Tibial nerve (tissue), 4 donors: Measurements from ENCODE around the gene TNFAIP2. TPM values are rescaled to one million over a fixed set of nuclear protein-coding genes. Genes with fewer than 3 reads are reported as not detected.
A peak's percentile ranks its signal among the peaks of the same experiment; 100 is the strongest.

Experiments
- DNase-seq, 2 donors: peaks; one replicate each; pipeline ENCODE4 v3.0.0-alpha.2; 2019; ENCODE audit warnings: low spot score in 2 of 2
- H3K27ac ChIP-seq, 4 donors: fragments of 200-600 bp; sonication (generic) in 3 of 4; one replicate each; pipeline ENCODE4 v1.5.1; 2017 to 2019; ENCODE audit warnings: mild to moderate bottlenecking in 1 of 4
- H3K27me3 ChIP-seq, 2 donors: fragments of 200-600 bp; sonication (generic) in 1 of 2; one replicate each; pipeline versions ENCODE4 v1.5.1 to v1.6.0; 2017 to 2019
- H3K36me3 ChIP-seq, 3 donors: fragments of 200-600 bp; sonication (generic); one replicate each; pipeline ENCODE4 v1.5.1; 2018 to 2019
- H3K4me1 ChIP-seq, 4 donors: fragments of 200-600 bp; sonication (generic) in 3 of 4; one replicate each; pipeline ENCODE4 v1.5.1; 2017 to 2019
- H3K4me3 ChIP-seq, 4 donors: fragments of 200-600 bp; sonication (generic) in 3 of 4; one replicate each; pipeline ENCODE4 v1.5.1; 2017 to 2019; ENCODE audit warnings: mild to moderate bottlenecking in 1 of 4, moderate library complexity in 1 of 4
- H3K9me3 ChIP-seq, 4 donors: fragments of 200-600 bp; sonication (generic) in 3 of 4; one replicate each; pipeline ENCODE4 v1.5.1; 2017 to 2019
- EP300 ChIP-seq, 2 donors: sonication (generic); formaldehyde crosslinking; IDR thresholded peaks; one replicate each; pipeline ENCODE4 v1.6.1; 2017; ENCODE audit warnings: antibody characterized with exemption in 2 of 2, mild to moderate bottlenecking in 1 of 2
- POLR2A ChIP-seq, 2 donors: fragments of 450-650 bp; IDR thresholded peaks; one replicate each; pipeline ENCODE4 v1.6.1; 2017; ENCODE audit warnings: antibody characterized with exemption in 2 of 2, mild to moderate bottlenecking in 2 of 2, moderate library complexity in 2 of 2
- WGBS, 2 donors: methylation state at CpG; one replicate each; pipeline ENCODE4 v1.1.5; 2018; 5-methylcytosine and 5-hydroxymethylcytosine counted together
- total RNA-seq, 4 donors: library from RNA; depleted of rRNA; stranded (reverse); fragments of >200 nt; gene quantifications; one replicate each; pipeline ENCODE4 v1.1.0, GENCODE V29; 2016
- TF ChIP-seq, protein P1 (sequence below), 5 experiments: fragments of 200-600 bp in 3 of 5; fragments of 450-650 bp in 2 of 5; sonication (generic) in 3 of 5; IDR thresholded peaks; one replicate each; pipeline ENCODE4 v1.5.1; 2016 to 2019; ENCODE audit warnings: antibody characterized with exemption in 5 of 5, mild to moderate bottlenecking in 3 of 5, moderate library complexity in 2 of 5

The TNFAIP2 gene
- total RNA-seq, 4 donors from 2014 or later, result 42.9 to 49.4 (median 47.8) TPM

DNA sequence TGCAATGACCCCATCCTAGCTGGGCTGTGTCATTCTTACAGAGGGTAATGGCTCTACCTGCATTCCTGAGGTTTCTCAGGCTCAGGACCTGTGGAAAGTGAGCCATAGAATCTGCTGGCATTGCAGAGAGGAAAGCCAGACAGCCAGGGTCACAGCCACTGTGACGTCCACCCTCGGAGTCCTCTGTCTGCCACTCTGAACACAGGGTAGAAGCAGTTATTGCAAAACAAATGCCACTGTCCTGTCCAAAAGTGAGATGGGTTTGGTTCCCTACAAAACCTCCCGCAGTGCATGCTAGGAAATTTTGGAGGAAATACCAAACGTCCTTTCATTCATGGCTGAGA, 37.8 kb downstream of the TNFAIP2 start:
- TF ChIP-seq, protein P1, sequence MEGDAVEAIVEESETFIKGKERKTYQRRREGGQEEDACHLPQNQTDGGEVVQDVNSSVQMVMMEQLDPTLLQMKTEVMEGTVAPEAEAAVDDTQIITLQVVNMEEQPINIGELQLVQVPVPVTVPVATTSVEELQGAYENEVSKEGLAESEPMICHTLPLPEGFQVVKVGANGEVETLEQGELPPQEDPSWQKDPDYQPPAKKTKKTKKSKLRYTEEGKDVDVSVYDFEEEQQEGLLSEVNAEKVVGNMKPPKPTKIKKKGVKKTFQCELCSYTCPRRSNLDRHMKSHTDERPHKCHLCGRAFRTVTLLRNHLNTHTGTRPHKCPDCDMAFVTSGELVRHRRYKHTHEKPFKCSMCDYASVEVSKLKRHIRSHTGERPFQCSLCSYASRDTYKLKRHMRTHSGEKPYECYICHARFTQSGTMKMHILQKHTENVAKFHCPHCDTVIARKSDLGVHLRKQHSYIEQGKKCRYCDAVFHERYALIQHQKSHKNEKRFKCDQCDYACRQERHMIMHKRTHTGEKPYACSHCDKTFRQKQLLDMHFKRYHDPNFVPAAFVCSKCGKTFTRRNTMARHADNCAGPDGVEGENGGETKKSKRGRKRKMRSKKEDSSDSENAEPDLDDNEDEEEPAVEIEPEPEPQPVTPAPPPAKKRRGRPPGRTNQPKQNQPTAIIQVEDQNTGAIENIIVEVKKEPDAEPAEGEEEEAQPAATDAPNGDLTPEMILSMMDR (IDR thresholded peaks at IDR 0.05), result no peak
- TF ChIP-seq EP300 (IDR thresholded peaks at IDR 0.05) (peak in 1 of 2 donors; percentile 25), POLR2A (IDR thresholded peaks at IDR 0.05) (no peak)
- Histone ChIP-seq H3K9me3 (no peaks in the 10 kb centered on the region), H3K36me3 (no peaks in the 10 kb centered on the region), H3K27me3 (no peaks in the 10 kb centered on the region), H3K27ac (no peak overlapping the region), H3K4me1 (peaks cover 0 to 17% (median 0%) of the 10 kb centered on the region in 4 donors), H3K4me3 (no peak overlapping the region)
- 42 to 63% methylated on average over 4 of the region's 4 CpGs for WGBS, 2 donors
- DNase-seq, result no peak

DNA sequence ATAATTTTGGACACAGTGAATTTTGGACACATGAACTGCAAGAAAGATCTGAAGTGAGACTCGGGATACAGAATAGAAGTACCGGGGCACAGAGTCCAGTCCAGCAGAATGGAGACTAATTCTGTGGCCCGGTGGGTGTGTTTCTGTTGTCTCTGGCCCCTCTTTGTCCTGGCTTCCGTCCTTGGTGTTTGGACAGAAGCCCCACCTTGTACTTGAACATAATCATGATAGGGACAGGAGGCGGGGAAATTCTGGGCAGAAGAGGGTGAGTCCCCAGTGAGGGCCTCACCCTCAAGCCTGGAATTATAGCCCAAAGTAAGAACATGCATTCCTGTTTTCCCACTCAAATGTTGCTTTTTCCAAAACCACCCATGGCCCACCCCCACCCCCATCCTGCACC, 39.9 kb downstream of the TNFAIP2 start:
- no peaks in the 10 kb centered on the region for H3K36me3 ChIP-seq
- H3K27me3 ChIP-seq, result no peaks in the 10 kb centered on the region
- H3K27ac ChIP-seq, result no peak overlapping the region
- no peak overlapping the region for H3K4me3 ChIP-seq
- no peak for TF ChIP-seq EP300 (IDR thresholded peaks at IDR 0.05)
- TF ChIP-seq, protein P1 (IDR thresholded peaks at IDR 0.05), result no peak
- no peak for TF ChIP-seq POLR2A (IDR thresholded peaks at IDR 0.05)
- peaks cover 0 to 5% (median 0%) of the 10 kb centered on the region in 4 donors for H3K9me3 ChIP-seq
- DNase-seq, result no peak
- 66 to 68% methylated on average over 5 of the region's 5 CpGs for WGBS, 2 donors
- peaks cover 0 to 10% (median 0%) of the 10 kb centered on the region in 4 donors for H3K4me1 ChIP-seq

DNA sequence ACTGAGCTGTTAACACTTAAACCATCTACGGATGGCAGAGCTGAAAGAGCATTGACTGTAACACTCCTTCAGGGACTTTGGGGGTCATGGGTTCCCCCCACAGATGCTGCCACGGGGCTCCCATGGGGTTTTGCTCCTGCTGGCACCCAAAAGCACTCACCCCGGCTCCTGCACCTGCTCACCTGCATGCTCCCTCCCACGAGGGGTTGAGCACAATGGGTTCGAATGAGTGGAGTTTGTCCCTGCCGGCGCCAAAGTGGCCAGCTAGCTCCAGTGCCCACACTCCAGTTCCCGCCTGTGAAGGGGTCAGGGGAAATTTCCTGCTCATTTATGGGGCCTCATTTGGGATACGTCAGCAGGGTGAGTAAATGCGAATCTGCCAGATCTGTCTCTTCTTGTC, 40.7 kb downstream of the TNFAIP2 start:
- TF ChIP-seq EP300 (IDR thresholded peaks at IDR 0.05) (no peak), POLR2A (IDR thresholded peaks at IDR 0.05) (no peak)
- TF ChIP-seq, protein P1 (IDR thresholded peaks at IDR 0.05), result no peak
- no peaks in the 10 kb centered on the region for H3K27me3 ChIP-seq

DNA sequence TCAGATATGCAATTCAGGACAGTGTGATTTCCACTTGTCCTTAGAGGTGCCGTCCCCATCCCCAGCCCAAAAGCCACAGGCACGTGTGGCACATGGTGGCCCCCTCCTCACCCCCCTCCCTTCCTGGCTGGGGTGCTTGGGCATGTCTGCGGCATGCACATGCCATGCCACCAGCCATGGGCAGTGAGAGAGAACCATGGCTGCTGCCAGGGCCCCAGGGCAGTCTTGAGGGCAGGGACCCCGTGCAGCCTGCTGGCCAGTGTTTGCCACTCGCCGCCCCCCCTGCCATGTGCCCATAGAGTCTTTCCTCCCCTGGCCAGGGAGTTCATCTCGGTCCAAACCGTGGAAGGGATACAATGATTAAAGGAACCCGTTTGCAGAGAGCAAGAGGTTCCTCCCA, 41.5 kb downstream of the TNFAIP2 start:
- TF ChIP-seq, protein P1 (IDR thresholded peaks at IDR 0.05), result no peak
- TF ChIP-seq EP300 (IDR thresholded peaks at IDR 0.05), result no peak
- no peak for TF ChIP-seq POLR2A (IDR thresholded peaks at IDR 0.05)
- H3K36me3 ChIP-seq, result no peaks in the 10 kb centered on the region
- no peaks in the 10 kb centered on the region for H3K27me3 ChIP-seq
- H3K9me3 ChIP-seq, result peaks cover 0 to 20% (median 5%) of the 10 kb centered on the region in 4 donors
- WGBS, 2 donors, result 71 to 78% methylated on average over 8 to 9 of the region's 9 CpGs
- H3K4me1 ChIP-seq, result peaks cover 0 to 10% (median 0%) of the 10 kb centered on the region in 4 donors
- no peak overlapping the region for H3K27ac ChIP-seq
- DNase-seq, result no peak
- H3K4me3 ChIP-seq, result no peak overlapping the region

More for the DNA sequence above, 40.7 kb downstream of the TNFAIP2 start:
- WGBS, 2 donors, result 64 to 70% methylated on average over 10 of the region's 10 CpGs
- peaks cover 0 to 10% (median 0%) of the 10 kb centered on the region in 4 donors for H3K4me1 ChIP-seq
- H3K4me3 ChIP-seq, result no peak overlapping the region
- no peak for DNase-seq
- peaks cover 0 to 13% (median 4%) of the 10 kb centered on the region in 4 donors for H3K9me3 ChIP-seq
- H3K27ac ChIP-seq, result no peak overlapping the region
- H3K36me3 ChIP-seq, result no peaks in the 10 kb centered on the region

- peaks cover 0 to 26% (median 7%) of the 10 kb centered on the region in 4 donors for H3K9me3 ChIP-seq
- no peak overlapping the region for H3K4me3 ChIP-seq
- no peak overlapping the region for H3K27ac ChIP-seq
- H3K4me1 ChIP-seq, result peaks cover 0 to 10% (median 0%) of the 10 kb centered on the region in 4 donors
- H3K36me3 ChIP-seq, result no peaks in the 10 kb centered on the region
- WGBS, 2 donors, result 87 to 90% methylated on average over 6 of the region's 6 CpGs
- no peaks in the 10 kb centered on the region for H3K27me3 ChIP-seq
- TF ChIP-seq, protein P1 (IDR thresholded peaks at IDR 0.05), result no peak
- TF ChIP-seq EP300 (IDR thresholded peaks at IDR 0.05) (no peak), POLR2A (IDR thresholded peaks at IDR 0.05) (no peak)
- DNase-seq, result no peak
Measured at GRCh38 chr14:103165323-103165722, 42.1 kb downstream of the TNFAIP2 start.
